ENCODE measurements around the gene CCDC167.
A peak's percentile ranks its signal among the peaks of the same experiment; 100 is the strongest.

CCDC167 gene

DNA sequence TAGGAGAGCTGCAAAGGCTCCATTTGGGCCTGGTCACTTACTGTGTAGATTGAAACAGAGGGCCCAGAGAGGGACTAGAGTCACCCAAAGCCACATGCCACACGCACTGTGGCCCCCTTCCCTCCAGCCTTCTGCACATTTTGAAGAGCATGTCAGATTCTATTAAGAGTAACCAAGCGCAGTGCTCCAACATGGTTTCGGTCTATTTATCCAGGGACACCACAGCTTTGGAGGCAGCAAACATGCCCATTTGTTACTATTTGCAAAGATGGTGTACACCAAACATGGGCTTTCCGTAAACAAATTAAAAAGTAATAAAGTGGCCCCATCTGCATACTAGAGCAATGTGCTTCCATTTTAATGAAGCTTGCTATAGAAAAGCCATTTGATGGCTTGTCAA lies 43.7 kb upstream of the CCDC167 start:
- TF ChIP-seq, protein P1, sequence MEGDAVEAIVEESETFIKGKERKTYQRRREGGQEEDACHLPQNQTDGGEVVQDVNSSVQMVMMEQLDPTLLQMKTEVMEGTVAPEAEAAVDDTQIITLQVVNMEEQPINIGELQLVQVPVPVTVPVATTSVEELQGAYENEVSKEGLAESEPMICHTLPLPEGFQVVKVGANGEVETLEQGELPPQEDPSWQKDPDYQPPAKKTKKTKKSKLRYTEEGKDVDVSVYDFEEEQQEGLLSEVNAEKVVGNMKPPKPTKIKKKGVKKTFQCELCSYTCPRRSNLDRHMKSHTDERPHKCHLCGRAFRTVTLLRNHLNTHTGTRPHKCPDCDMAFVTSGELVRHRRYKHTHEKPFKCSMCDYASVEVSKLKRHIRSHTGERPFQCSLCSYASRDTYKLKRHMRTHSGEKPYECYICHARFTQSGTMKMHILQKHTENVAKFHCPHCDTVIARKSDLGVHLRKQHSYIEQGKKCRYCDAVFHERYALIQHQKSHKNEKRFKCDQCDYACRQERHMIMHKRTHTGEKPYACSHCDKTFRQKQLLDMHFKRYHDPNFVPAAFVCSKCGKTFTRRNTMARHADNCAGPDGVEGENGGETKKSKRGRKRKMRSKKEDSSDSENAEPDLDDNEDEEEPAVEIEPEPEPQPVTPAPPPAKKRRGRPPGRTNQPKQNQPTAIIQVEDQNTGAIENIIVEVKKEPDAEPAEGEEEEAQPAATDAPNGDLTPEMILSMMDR (IDR thresholded peaks at IDR 0.05; ENCODE audit: low read depth, low read length) = no peak
- H3K4me3 ChIP-seq (ENCODE audit: low read depth, low read length) = no peak overlapping the region

DNA sequence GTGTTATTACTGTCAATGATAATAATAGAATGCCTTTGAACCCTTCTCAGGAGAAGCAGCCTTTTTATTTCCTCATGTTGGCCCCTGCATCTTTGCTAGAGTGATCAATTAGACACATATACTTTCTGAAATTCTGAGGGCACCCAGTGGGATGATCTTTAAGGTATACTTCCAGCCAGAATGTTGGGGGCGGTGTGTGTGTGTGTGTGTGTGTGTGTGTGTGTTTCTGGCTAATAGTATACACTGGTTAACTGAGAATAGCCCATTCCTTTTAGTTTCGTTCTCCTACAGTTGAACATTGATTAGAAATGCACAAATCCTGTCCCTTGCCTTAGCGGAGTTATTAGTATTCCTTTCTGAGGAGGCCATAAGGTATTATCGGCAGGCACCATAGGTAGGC lies 41.7 kb upstream of the CCDC167 start:
- TF ChIP-seq, protein P1 (IDR thresholded peaks at IDR 0.05; ENCODE audit: low read depth, low read length) = no peak

DNA sequence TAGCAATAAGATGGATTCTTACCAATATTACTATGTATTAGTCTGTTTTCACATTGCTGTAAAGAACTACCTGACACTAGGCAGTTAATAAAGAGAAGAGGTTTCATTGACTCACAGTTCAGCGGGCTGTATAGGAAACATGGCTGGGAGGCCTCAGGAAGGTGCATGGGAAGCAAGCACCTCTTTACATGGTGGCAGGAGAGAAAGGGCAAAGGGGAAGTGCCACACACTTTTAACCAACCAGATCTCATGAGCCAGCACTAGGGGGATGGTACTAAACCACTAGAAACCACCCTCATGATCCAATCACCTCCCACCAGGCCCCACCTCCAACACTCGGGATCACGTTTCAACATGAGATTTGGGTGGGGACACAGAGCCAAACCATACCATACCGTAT lies 40.7 kb upstream of the CCDC167 start:
- TF ChIP-seq, protein P1 (IDR thresholded peaks at IDR 0.05; ENCODE audit: low read depth, low read length) = no peak
- no peak overlapping the region for H3K4me3 ChIP-seq (ENCODE audit: low read depth, low read length)

More for the DNA sequence above, 41.7 kb upstream of the CCDC167 start:
- H3K4me3 ChIP-seq (ENCODE audit: low read depth, low read length) = no peak overlapping the region

DNA sequence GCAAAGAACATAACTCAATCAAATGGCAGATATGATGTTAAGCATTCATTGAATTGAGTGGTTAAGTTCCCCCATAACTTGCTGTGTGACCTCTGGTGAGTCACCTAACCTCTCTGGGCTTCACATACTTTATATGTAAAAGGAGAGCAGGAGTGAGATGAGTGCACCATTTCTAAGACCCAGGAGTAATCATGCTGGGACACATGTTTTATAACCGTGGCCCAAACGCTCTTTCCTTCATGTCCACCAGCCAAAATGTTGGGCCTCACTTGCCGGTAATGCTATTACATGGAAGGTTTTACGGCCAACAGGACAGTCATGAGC lies 40.3 kb upstream of the CCDC167 start:
- no peak overlapping the region for H3K4me3 ChIP-seq (ENCODE audit: low read depth, low read length)
- TF ChIP-seq, protein P1 (IDR thresholded peaks at IDR 0.05; ENCODE audit: low read depth, low read length) = no peak

DNA sequence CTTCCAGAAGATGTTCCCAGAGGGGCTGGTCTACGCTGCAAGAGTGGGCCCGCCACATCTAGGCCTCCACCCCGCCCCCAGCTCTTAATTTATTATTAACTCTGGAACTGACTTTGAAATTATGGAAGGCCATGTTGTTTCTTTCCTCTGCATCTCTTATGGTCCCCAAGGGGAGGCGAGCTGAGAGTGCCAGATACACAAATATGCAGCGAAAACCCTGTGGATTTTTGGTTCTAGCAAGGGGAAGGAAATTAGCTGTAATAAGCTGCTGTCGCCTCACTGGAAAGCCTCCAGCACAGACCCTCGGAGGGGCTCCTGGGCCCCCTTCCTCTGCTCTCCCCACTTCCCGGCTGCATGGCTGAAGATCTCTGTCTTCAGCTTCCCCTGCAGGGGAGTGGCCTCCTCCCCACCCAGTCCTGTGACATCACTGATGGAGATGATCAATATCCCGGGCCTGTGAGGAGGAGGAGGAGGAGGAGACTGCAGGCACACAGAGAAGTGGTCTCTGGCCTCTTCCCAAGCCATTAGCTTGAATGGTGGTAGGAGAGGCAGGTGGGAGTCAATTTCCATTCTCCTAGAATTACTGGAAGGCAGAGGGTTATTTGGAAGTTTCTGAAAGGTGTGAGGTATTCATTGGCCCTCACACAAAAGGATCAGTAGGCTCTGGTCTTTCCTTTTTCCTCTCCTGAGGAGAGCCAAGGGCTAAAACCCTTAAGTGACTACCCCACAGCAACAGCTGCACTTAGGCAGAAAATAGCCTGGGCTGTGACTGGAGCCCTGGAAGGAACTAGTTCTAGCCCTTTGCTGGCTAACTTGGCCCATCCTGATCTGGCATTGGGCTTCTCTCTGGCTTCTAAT lies 39.7 kb upstream of the CCDC167 start:
- TF ChIP-seq, protein P1 (IDR thresholded peaks at IDR 0.05; ENCODE audit: low read depth, low read length) = no peak

DNA sequence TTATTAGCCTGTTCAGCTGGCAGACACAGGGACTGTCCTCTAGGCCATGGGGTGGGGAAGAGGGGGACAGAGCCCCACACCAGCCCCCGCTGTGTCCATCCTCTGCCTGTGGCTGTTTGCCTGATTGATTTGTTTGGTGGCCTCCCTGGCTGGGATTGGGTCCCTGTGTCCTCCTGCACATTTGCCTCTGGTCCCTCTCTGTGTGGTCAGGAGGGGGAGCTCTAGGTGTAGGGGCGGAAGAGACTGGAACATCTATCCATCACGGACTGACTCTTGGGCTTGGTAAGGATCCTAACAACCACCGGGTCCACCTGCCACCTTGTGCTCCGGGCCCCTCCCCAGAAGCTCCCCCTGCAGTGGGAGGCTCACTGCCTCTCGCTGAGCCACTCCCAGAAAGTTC lies 38.4 kb upstream of the CCDC167 start:
- TF ChIP-seq, protein P1 (IDR thresholded peaks at IDR 0.05; ENCODE audit: low read depth, low read length) = peak; percentile 50
- no peak overlapping the region for H3K4me3 ChIP-seq (ENCODE audit: low read depth, low read length)

More for the DNA sequence above, 39.7 kb upstream of the CCDC167 start:
- H3K4me3 ChIP-seq (ENCODE audit: low read depth, low read length) = no peak overlapping the region

DNA sequence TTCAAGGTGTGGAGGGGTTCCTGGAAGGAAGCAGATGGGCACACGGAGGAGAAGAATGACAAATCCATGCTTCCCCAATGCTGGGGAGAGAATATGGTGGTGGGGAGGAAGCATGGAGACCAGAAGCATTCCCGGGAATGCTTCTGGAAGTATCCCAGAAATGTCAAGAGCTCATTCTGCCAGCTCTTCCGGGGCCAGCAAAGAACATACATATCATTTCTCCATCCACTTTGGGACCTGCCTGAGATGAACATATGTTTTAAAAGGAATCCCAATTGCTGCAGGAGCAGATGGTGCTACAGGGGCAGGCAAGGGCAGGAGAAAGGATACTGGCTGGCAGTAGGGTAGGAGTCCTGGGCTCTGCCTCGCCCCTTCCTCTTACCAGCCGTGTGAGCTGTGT lies 37.9 kb upstream of the CCDC167 start:
- H3K4me3 ChIP-seq (ENCODE audit: low read depth, low read length) = no peak overlapping the region
- TF ChIP-seq, protein P1 (IDR thresholded peaks at IDR 0.05; ENCODE audit: low read depth, low read length) = no peak
